ENCODE results near the gene DACT2.

DACT2 gene

GRCh38 chr6:168352096-168352495 is 32.5 kb upstream of the DACT2 start:
- DNase-seq (ENCODE audit: low spot score): no peak

- DNase-seq (ENCODE audit: low spot score): no peak
Observed at GRCh38 chr6:168349718-168350210, 30.2 kb upstream of the DACT2 start.

GRCh38 chr6:168348186-168348585 is 28.6 kb upstream of the DACT2 start:
- DNase-seq (ENCODE audit: low spot score): no peak

- DNase-seq (ENCODE audit: low spot score): no peak
Observed at GRCh38 chr6:168347615-168348014, 28.0 kb upstream of the DACT2 start.

- DNase-seq (ENCODE audit: low spot score): no peak
Observed at GRCh38 chr6:168347053-168347452, 27.5 kb upstream of the DACT2 start.

- no peak for DNase-seq (ENCODE audit: low spot score)
Observed at GRCh38 chr6:168345896-168346754, 26.5 kb upstream of the DACT2 start.

GRCh38 chr6:168345266-168345665 is 25.7 kb upstream of the DACT2 start:
- no peak for DNase-seq (ENCODE audit: low spot score)

GRCh38 chr6:168344338-168344737 is 24.8 kb upstream of the DACT2 start:
- DNase-seq (ENCODE audit: low spot score): no peak

GRCh38 chr6:168343239-168344150 is 23.9 kb upstream of the DACT2 start:
- no peak for DNase-seq (ENCODE audit: low spot score)

GRCh38 chr6:168342636-168343035 is 23.1 kb upstream of the DACT2 start:
- DNase-seq (ENCODE audit: low spot score): peak; percentile 60

GRCh38 chr6:168341280-168341900 is 21.8 kb upstream of the DACT2 start:
- DNase-seq (ENCODE audit: low spot score): no peak

- no peak for DNase-seq (ENCODE audit: low spot score)
Observed at GRCh38 chr6:168340819-168341218, 21.2 kb upstream of the DACT2 start.

- no peak for DNase-seq (ENCODE audit: low spot score)
Observed at GRCh38 chr6:168338777-168339176, 19.2 kb upstream of the DACT2 start.

- DNase-seq (ENCODE audit: low spot score): no peak
Observed at GRCh38 chr6:168336967-168337366, 17.4 kb upstream of the DACT2 start.

GRCh38 chr6:168333989-168334388 is 14.4 kb upstream of the DACT2 start:
- DNase-seq (ENCODE audit: low spot score): no peak

- DNase-seq (ENCODE audit: low spot score): no peak
Observed at GRCh38 chr6:168333491-168333890, 13.9 kb upstream of the DACT2 start.

- DNase-seq (ENCODE audit: low spot score): peak; percentile 75
Observed at GRCh38 chr6:168333039-168333438, 13.5 kb upstream of the DACT2 start.

- peak; percentile 70 for DNase-seq (ENCODE audit: low spot score)
Observed at GRCh38 chr6:168332020-168332419, 12.4 kb upstream of the DACT2 start.

GRCh38 chr6:168331058-168331457 is 11.5 kb upstream of the DACT2 start:
- DNase-seq (ENCODE audit: low spot score): no peak

- no peak for DNase-seq (ENCODE audit: low spot score)
Observed at GRCh38 chr6:168330403-168330802, 10.8 kb upstream of the DACT2 start.

GRCh38 chr6:168328086-168328485 is 8.5 kb upstream of the DACT2 start:
- no peak for DNase-seq (ENCODE audit: low spot score)
